ENCODE measurements around the gene SAMD10.
"Not testable (repeated sequence)": the region's sequence is repeated elsewhere in the genome, so short reads cannot be mapped to it uniquely, and the experiment has no call there.

Gene SAMD10

DNA sequence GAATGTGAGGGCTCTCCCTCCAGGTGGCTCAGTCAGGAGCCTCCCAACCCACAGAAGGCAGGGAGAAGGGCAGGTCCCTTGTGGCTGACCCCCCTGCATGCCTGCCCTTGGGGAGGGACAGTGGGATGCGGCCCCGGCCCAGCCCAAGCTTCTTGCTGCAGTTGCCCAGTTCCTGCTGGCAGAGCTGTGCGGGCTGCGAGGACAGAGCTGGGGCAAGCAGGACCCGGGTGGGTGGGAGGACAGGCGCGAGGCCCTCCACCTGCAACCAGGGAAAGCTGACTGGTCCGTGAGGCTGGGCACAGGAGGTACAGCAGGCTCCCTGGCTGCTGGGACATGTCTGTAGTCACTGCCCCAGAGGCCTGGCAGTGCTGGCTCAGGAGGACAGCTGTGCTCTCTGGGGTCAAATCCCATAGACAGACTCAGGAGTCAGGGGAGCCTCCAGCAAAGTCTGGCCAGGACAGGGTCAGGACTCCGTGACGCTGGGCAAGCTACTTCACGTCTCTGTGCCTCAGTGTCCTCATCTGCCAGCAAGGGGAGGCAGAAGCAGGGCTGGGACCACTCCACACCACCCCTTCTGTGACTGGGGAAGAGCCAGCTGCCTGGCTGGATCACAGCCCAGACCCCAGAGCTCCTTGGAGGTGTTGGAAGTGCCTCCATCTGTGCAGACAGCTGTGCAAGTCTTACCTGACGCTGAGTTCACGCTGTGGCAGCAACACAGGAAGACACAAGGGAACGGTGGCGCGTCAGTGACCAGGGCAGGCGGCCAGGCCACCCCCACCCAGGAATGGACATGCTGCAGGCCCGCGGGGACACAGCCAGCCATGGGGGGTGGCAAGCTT is 36.3 kb downstream of the SAMD10 start:
- no peak for DNase-seq (ENCODE audit: extremely low read depth in 1 of 2, low read depth in 1 of 2)

DNA sequence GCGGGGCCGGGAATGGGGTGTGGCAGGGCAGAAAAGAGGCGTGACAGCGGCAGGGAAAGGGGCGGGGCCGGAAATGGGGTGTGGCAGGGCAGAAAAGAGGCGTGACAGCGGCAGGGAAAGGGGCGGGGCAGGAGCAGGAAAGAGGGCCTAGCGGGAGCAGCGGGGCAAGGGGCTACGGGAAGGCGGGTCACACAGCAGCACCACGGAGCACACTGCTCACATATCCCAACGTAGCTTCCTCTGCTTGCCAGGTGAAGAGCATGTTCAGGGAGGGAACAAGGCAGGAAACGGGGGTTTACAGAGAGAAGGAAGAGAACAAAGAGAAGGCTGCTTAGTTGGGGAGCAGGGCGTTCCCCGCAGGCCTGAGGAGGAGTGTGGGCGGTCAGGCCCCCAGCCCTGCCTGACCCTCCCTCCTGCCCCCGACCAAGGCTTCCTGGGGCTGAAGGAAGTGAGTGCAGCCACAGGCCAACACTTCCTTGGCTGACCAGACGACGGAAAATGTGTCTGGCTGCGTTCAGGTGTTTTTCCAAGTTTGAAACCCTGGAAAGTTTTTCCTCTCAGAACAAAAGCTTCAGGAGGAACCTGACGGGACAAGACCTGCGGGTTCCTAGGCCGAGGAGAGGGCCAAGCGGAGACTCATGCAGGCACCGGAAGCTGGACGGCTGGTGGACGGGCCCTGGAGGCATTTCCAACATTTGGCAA is 37.0 kb downstream of the SAMD10 start:
- DNase-seq (ENCODE audit: extremely low read depth in 1 of 2, low read depth in 1 of 2): peak in 1 of 2 donors; percentile 45

DNA sequence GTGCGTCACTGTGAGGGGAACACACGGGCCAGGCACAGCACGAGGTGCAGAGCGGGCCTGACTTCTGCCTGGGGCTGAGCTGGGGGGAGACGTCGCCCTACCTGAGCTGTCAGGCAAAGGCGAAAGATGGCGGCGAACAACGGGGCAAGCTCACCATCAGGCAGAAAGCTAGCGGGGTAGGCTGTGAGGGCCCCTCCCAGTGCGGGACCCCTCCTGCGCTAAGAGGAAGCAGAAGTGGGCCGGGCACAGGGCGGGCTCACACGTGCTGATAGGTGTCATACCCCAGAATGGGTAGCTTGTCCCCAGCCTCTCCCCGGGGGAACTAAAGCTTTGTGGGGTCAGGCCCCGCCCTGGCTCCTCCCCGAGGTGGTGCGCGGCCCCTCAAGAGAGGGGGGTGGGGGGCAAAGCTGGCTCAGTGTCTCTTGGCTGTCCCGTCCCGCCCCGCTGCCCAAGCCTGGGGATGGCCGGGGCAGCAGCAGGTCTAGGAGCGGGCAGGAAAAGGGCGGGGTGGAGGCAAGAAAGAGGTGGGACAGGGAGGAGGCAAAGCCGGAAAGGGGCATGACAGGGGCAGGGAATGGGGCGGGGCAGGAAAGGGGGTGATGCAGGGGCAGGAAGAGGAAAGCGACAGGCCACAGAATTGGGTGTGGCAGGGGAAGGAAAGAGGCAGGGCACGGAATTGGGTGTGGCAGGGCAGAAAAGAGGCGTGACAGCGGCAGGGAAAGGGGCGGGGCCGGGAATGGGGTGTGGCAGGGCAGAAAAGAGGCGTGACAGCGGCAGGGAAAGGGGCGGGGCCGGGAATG is 38.0 kb downstream of the SAMD10 start:
- peak; percentile 51 to 84 for DNase-seq (ENCODE audit: extremely low read depth in 1 of 2, low read depth in 1 of 2)

DNA sequence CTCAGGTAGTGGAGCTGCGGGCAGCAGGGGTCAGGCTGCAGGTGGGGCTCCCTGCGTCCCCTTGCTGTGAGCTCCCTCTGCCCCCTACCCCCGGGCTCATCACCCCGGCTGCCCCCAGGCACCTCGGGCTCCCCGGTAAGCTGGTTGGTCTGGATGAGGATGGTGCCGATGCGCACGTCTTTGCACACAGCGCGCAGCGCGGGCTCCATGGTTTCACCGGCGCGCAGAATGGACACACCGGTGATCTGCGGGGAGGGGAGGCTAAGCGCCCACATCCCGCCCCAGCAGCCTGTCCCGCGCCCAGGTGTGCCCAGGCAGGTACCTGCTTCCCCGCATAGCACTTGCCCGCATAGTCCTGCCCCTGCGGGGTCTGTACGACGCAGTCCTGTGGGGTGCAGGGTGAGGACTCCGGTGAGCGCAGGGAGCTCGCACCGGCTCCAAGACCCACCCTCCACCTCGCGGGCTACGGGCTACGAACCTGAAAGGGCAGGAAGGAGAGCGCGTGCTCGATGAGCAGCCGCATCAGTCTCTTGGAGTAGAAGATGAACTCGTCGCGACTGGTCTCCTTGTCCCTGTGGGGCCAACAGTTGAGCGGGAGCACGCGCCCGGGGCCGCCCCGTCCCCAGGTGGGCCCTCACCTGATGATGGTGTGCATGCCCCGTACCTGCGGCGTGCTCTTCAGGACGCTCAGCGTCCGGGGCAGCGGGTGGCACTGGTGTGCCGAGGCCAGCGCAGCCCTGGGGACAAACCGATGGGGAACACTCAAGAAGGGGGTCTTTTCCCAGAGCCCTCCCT is 38.8 kb downstream of the SAMD10 start:
- DNase-seq (ENCODE audit: extremely low read depth in 1 of 2, low read depth in 1 of 2): no peak

DNA sequence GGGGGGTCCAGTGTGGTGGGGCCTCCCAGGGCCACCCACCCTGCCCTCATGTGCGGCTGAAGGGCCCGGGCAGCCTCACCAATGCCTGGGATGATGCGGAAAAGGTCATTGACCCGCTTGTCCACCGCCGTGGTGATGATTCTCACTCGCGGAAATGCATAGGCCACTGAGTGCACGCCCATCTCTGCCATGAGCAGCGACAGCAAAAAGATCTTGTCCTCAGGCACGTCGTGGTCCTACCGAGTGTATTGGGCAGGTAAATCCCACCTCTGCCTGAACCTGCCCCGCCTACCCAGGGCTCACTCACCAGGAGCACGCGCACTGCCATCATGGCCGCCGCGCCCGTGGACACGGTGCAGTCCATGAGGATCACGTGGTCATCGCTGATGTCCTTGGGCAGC is 39.4 kb downstream of the SAMD10 start:
- DNase-seq (ENCODE audit: extremely low read depth in 1 of 2, low read depth in 1 of 2): no peak

DNA sequence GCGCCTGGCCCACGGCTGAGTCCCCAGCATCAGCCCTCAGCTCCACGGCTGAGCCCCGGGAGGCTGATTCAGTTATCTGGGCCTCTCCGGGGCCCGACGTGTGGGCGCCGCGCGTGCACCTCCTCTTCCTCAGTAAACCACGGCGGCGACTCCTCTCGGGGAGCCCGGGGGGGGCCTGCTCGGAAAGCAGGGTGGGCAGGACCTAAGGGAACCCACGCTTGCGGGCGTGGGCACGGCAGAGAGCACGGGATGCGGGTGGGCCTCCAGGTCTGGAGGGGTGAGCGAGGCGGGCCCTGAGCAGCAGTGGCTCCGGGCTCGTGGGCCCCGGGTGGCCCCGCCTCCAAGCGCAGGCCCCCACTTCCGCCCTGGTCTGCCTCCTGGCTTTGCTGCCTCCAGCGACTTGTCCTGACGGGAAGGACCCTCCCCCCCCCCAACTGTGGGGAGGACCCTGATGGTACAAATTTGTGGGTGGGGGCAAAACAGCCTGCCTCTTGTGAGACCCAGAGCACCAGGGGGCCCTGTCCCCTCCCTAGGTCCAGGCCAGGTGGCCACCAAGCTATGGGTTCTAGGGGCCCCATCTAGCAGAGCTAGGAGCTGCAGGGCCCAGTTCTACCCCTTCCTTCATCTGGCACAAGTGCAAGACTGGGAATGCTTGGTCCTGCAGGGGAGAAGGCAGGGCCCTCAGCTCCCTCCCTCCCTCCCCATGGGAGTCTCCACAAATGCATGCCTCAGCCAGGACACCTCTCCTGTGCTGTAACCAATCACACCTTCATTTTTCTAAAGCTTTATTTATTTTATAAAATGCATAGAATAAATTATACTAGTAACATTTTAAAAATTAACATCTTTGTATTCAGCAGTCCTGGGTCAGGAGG is 40.1 kb downstream of the SAMD10 start:
- DNase-seq (ENCODE audit: extremely low read depth in 1 of 2, low read depth in 1 of 2): no peak

DNA sequence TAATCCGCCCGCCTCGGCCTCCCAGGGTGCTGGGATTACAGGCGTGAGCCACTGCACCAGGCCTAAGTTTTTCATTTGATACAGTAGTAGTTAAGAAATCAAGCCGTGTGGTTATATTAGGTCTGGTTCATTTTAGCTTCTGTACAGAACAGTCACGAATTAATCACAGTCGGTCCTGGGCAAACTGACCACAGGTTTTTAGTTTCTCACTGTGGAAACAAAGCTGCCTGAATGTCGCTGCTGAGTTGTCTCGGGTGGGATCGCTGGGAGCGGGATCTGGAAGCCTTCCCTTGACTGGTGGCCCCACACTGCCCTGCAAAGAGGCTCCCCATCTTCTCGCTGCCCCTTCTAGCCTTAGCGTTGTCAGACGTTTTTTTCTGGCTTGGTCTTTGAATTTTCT is 41.8 kb downstream of the SAMD10 start:
- no peak for DNase-seq (ENCODE audit: extremely low read depth in 1 of 2, low read depth in 1 of 2)

DNA sequence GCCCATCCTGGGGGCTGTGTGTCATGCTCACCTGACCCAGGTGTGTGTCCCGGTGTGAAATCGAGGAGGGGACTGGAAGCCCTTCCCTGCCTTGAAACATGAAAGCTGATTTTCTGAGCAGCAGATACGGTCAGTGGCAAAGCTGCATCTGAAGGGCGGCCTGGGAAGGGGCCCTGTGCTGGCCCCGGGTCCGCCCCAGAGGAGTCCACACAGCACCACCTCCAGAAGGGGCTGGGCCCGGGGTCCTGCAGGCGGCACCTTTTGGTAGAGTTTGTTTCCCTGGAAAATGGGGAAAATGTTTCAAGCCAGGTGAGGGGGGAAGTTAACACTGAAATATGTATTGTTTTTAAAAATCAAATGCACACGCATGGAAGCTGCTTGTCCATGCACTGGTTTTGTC is 44.0 kb downstream of the SAMD10 start:
- DNase-seq (ENCODE audit: extremely low read depth in 1 of 2, low read depth in 1 of 2): no peak

DNA sequence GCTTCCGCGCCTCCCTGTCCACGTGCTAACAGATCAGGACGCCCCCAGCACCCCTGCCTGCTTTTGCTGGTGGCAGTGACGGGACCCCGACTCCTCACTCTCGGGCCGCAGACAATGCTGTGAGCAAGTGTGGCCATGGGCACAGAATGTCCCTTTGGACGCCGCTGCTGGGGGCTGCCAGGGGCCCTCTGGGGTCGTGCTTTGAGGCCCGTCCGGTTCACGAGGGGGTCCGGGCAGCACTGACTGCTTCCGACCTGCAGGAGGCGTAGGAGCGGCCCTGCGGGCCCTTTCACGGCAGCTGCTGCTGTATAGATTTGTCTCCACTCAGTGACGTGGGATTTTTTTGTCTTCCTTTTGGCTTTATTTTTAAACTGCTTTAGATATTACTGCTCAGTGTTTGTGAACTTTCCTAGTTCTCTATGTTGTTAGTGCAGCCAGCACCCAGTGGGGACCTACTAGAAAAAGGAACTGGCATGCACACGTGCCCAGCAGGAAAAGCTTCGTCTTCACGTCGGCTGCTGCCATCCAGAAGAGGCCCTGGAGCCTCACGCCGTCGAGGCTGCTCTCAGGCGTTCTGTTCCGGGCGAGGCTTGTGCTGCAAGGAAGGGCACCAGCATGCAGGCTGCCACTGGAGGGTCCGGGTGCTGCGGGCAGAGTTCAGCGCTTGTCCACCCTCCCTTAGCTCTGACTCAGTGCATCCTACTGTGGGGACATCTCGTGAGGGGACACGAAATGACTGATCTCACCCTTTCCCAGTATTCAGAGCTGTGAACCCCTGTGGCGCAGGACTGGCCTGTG is 45.0 kb downstream of the SAMD10 start:
- no peak for DNase-seq (ENCODE audit: extremely low read depth in 1 of 2, low read depth in 1 of 2)

DNA sequence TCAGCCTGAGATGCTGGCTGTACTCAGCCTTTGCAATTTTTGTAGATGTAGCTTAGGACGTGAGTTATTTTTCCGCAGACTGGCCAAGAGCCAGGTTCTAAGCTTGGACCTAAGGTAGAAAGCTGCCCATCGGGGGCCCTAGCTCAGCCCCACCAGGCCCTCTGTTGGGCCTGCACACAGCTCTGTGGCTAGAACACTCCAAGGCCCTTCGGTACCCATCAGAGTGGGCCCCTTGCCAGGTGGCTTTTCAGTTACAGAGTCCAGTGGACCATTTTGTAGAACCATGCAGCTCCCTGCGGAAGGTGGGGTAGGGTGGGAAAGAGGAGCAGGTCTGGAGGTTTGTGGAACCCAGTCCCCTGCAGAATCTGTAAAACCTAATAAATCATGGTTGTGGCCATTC is 45.8 kb downstream of the SAMD10 start:
- DNase-seq (ENCODE audit: extremely low read depth in 1 of 2, low read depth in 1 of 2): no peak

DNA sequence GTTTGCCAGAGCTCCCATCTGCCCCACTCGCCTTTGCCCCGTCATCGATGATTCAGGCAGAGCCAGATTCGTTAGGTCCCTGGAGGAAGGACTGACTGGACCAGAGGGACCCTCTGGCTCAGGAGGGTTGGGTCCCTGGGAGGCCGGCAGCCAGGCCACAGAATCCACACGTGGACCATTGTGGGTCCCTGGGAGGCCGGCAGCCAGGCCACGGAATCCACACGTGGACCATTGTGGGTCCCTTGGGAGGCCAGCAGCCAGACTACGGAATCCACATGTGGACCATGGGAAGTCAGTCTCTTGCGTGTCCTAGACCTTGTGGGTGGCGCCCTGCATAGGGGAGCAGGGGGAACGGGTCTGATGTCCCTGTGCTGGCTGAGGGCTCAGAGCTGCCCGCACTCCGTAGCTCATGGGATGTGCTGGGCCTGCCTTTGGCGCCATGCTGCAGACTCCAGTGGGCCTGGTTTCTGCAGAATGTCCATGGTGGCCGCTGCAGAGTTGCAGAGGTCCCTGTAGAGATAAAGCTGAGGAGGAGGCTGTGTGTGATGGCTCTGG is 46.8 kb downstream of the SAMD10 start:
- DNase-seq (ENCODE audit: extremely low read depth in 1 of 2, low read depth in 1 of 2): no peak

DNA sequence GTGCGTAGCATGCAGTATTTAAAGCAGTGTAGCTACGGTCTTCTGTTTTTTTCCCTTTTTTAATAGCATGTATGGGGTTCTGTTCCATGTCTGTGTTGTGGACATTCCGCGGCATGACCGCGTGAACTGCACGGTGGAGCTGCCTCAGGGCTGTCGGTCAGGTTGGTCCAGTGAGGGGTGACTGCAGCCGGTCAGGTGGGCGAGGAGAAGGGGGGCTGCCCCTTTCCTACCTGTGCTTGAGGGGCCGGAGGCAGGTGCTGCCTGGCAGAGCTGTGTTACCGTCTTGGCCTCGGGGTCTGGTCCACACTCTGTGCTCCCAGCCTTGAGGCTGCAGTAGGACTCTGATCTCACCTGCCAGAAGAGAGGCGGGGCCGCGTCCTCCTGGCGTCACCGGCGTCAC is 47.7 kb downstream of the SAMD10 start:
- no peak for DNase-seq (ENCODE audit: extremely low read depth in 1 of 2, low read depth in 1 of 2)

DNA sequence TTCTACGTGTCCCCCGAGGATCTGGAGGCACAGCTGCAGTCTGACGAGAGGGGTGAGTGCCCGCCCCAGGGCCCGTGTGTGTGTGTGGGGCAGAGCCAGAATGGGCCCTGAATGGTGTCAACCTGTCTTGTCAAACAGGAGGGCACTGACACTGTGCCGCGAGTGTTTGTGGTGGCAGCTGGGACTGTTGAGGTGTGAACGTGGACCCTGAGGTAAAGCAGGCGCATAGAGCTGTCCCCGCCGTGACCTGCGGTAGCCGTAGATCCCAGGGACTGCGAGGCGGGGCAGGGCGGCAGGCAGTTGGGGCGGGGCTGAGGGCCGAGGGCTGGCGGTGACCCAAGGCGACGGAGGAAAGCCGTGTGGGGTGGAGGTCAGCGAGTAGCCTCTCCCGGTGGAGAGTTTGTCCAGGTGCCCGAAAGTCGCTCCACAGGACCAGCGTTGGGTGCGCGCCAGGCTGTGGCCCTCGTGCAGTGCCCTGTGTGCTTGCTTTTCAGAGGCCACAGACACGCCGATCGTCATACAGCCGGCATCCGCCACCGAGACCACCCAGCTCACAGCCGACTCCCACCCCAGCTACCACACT is 48.4 kb downstream of the SAMD10 start:
- DNase-seq (ENCODE audit: extremely low read depth in 1 of 2, low read depth in 1 of 2): no peak

DNA sequence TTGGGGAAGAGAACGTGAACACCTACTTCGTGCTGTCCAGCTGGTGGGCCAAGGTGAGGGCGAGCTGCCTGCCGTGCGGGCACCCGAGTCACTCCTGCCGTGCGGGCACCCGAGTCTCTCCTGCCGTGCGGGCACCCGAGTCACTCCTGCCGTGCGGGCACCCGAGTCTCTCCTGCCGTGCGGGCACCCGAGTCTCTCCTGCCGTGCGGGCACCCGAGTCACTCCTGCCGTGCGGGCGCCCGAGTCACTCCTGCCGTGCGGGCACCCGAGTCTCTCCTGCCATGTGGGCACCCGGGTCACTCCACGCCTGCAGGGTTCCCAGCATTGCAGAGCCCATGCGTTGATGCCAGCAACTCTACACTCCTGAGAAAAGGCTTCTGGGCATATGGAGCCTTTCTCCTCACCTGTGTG is 50.0 kb downstream of the SAMD10 start:
- DNase-seq (ENCODE audit: extremely low read depth in 1 of 2, low read depth in 1 of 2): not testable (repeated sequence)

DNA sequence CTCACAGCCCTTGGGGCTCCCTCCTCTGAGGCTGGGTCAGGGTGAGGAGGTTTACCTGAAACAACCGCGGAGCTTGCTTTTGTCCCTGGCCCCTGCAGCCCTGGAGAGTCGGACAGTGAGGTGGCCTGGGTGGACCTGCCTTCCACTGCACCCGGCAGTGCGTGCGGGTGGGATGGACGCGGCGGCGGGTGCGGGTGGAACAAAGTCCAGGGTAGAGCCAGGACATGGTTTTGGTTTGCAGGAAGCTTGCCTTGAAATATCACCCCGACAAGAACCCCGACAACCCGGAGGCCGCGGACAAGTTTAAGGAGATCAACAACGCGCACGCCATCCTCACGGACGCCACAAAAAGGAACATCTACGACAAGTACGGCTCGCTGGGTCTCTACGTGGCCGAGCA is 50.4 kb downstream of the SAMD10 start:
- no peak for DNase-seq (ENCODE audit: extremely low read depth in 1 of 2, low read depth in 1 of 2)

DNA sequence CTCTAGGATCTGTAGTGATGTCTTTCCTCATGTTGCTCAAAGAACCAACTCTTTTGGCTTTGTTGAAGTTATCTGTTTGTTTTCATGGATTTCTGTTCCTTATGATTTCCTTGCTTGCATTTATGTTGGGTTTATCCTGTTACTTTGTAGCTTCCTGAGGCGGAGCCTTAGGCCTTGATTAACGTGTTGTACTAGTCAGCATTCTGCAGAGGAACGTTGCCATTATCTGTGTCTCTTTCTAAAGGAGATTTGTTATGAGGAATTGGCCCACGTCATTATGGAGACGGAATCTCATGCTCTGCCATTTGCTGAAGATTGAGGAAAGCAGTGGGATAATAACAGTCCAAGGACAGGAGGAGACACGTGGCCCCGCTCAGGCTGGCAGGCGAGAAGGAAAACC is 53.1 kb downstream of the SAMD10 start:
- no peak for DNase-seq (ENCODE audit: extremely low read depth in 1 of 2, low read depth in 1 of 2)

DNA sequence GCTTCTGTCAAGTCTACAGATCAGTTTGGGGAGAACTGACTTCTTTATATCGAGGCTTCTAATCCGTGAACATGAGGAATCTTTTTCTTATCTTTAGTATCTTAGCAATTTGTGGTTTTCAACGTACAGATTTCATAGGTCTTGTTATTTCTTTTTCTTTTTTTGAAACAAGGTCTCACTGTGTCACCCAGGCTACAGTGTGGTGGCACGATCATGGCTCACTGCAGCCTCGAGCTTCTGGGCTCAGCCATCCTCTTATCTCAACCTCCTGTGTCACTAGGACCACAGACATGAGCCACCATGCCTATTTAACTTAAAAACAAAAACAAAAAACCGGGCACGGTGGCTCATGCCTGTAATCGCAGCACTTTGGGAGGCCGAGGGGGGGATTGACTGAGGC is 55.2 kb downstream of the SAMD10 start:
- no peak for DNase-seq (ENCODE audit: extremely low read depth in 1 of 2, low read depth in 1 of 2)

All from stimulated activated CD8-positive, alpha-beta memory T cell treated with anti-CD3 and anti-CD28 coated beads, Interleukin-7, amount 100 ng/mL, for 48 hours (primary cell).